GM18909 (cell line): ENCODE data around the gene ZNF146.
"Not testable (repeated sequence)": the region's sequence is repeated elsewhere in the genome, so short reads cannot be mapped to it uniquely, and the experiment has no call there.

Source experiments
- ATAC-seq: cut with Tn5 transposase; IDR thresholded peaks from one replicate; pipeline ENCODE4 v1.9.1; 2021; ENCODE audit warnings: mild to moderate bottlenecking; ENCODE audit not compliant: unreplicated experiment, poor library complexity

The ZNF146 gene

DNA sequence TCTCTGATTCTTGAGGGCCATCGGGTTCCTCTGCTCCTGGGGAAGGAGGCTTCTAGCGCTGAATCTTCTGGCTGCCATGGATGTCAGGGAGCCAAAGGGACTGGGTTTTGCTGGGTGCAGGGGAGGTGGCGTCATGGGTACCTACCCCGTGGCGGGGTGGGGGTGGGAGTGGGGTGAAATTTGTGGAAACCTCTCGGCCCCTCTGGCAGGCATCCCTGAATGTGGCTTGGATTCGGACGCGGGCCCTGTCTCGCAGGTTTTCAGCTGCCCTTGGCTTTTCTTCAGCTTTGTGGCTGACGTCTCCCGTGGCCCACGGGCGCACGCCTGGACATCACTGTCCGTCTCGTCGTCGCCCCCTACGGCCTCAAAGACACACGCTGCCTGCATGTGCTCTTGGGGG, 53.2 kb downstream of the ZNF146 start:
- ATAC-seq = not testable (repeated sequence)

DNA sequence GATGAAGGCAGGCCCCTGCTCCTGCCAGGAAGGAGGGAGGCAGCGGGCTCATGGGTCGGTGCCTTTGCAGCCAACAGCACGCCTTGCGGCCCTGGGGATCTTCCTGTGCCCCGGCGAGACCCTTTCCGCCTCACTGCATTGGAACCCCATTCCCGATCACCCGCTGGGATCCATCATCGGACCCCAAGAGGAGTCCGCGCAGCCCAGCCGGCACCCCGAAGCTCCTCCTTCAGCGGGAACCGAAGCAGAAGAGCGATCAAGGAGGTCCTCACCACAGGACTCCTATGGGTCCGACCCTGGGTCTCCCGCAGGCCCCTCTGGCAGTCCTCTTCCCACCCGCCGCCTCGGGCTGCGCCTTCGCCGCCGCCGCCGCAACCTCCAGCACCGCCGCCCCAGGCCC, 53.7 kb downstream of the ZNF146 start:
- ATAC-seq = not testable (repeated sequence)

DNA sequence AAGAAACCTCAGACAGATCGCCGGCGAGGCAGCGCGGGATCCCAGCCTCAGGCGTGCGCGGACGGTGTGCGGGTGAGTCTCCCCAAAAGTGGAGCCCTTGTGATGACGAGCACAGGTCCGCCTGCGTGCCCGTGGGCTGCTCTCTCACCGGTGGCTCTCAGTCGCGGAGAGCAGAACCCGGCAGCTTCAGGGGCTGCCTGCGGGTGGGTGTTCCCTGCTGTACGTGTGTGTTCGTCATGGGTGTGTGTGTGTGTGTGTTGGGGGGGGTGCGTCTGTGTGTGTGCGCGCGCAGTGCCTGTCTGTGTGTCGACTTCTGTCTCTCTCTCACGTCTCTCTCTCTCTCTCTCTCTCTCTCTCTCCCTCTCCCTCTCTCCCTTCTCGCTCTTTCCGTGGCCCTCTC, 54.4 kb downstream of the ZNF146 start:
- not testable (repeated sequence) for ATAC-seq
